ENCODE measurements around the gene CSRP1.

Gene CSRP1

GRCh38 chr1:201506557-201507359 lies at the start of gene CSRP1:
Gene CSRP1 (minus strand): TSS chr1:201507123. CDS start chr1:201496303, 10,820 bp downstream.
- no peak; the same call in 1 of the 2 replicates for TF ChIP-seq CTCF (IDR thresholded peaks at IDR 0.05)

GRCh38 chr1:201555593-201555945 lies 48.6 kb upstream of the CSRP1 start:
- TF ChIP-seq CTCF (IDR thresholded peaks at IDR 0.05): no peak

GRCh38 chr1:201554789-201555592 lies 48.1 kb upstream of the CSRP1 start:
- no peak for TF ChIP-seq CTCF (IDR thresholded peaks at IDR 0.05)

- no peak for TF ChIP-seq CTCF (IDR thresholded peaks at IDR 0.05)
Measured at GRCh38 chr1:201554190-201554600, 47.3 kb upstream of the CSRP1 start.

- TF ChIP-seq CTCF (IDR thresholded peaks at IDR 0.05): no peak
Measured at GRCh38 chr1:201553496-201554189, 46.7 kb upstream of the CSRP1 start.

GRCh38 chr1:201552941-201553351 lies 46.0 kb upstream of the CSRP1 start:
- no peak for TF ChIP-seq CTCF (IDR thresholded peaks at IDR 0.05)
